K562 (cell line): ENCODE results near the gene MCCC2. TPM values are rescaled to one million over a fixed set of nuclear protein-coding genes. Genes with fewer than 3 reads are reported as not detected.
"Not testable (repeated sequence)": the region's sequence is repeated elsewhere in the genome, so short reads cannot be mapped to it uniquely, and the experiment has no call there.

Experiments
- ATAC-seq: fragments of 200-7000 bp; cut with Tn5 transposase; 3 replicates; pipeline ENCODE4 v1.9.1; 2020; ENCODE audit warnings: moderate library complexity
- BruUV-seq: library from RNA; stranded (reverse); fragments of 400-500 nt; replicated peaks from 2 replicates; lab custom pipeline; 2021; lab: Mats Ljungman, UMichigan
- CTCF ChIA-PET: fragments of 300-600 bp; formaldehyde crosslinking; extraction: SDS; loops from one replicate; lab custom pipeline; 2021; ENCODE audit warnings: low intra/inter-chr PET ratio; lab: Yijun Ruan, JAX
- POLR2A ChIA-PET: fragments of 300-600, 350-650 bp; sonication (Branson Sonifier 250); formaldehyde crosslinking; extraction: SDS; loops from one replicate; lab custom pipeline; 2021; ENCODE audit warnings: antibody characterized with exemption, inconsistent platforms; lab: Yijun Ruan, JAX
- DNase-seq, 4 experiments: peaks; one replicate each; pipeline versions ENCODE4 v3.0.0 to v3.0.0-alpha.2; 2011 to 2018; ENCODE audit warnings: low spot score in 3 of 4, mixed read lengths in 3 of 4; ENCODE audit errors: extremely low read depth in 1 of 4
- FAIRE-seq: peaks from 2 replicates; lab custom pipeline; 2011; peaks lifted over from hg19 to GRCh38; lab: Jason Lieb, UNC
- H2AFZ ChIP-seq: 2 replicates; pipeline ENCODE4 v1.6.0; 2011; ENCODE audit warnings: low read depth, low read length, control low read depth, inconsistent platforms
- H3K27ac ChIP-seq: fragments of 200-600 bp; 3 replicates; pipeline ENCODE4 v1.8.0; 2011; ENCODE audit warnings: low read depth, mild to moderate bottlenecking, control low read depth, inconsistent platforms, low read length, moderate library complexity, mixed read lengths; ENCODE audit errors: extremely low read depth
- H3K27me3 ChIP-seq, 2 experiments: fragments of 300-600 bp in 1 of 2; 2 replicates in 1 of 2; 3 replicates in 1 of 2; pipeline versions ENCODE4 v1.6.0 to v1.8.0; 2011; ENCODE audit warnings: inconsistent platforms in 2 of 2, low read length in 2 of 2, mild to moderate bottlenecking in 1 of 2, mixed read lengths in 1 of 2, moderate library complexity in 1 of 2; ENCODE audit not compliant: control insufficient read depth in 2 of 2, insufficient read depth in 2 of 2
- H3K36me3 ChIP-seq: fragments of 300-600 bp; 3 replicates; pipeline ENCODE4 v1.8.0; 2011; ENCODE audit warnings: mild to moderate bottlenecking, low read length, inconsistent platforms; ENCODE audit not compliant: control insufficient read depth, insufficient read depth
- H3K4me1 ChIP-seq, 2 experiments: fragments of 200-600 bp in 1 of 2; replicated peaks in 1 of 2; 2 replicates in 1 of 2; 3 replicates in 1 of 2; pipeline versions ENCODE4 v1.5.1 to v1.8.0; 2011; ENCODE audit warnings: inconsistent platforms in 2 of 2, low read length in 2 of 2, mild to moderate bottlenecking in 1 of 2, mixed read lengths in 1 of 2, moderate library complexity in 1 of 2; ENCODE audit not compliant: control insufficient read depth in 2 of 2, insufficient read depth in 2 of 2
- H3K4me2 ChIP-seq: 2 replicates; pipeline ENCODE4 v1.6.1; 2011; ENCODE audit warnings: low read length, control low read depth, inconsistent platforms, mixed read lengths; ENCODE audit not compliant: insufficient read depth
- H3K4me3 ChIP-seq: fragments of 200-600 bp; sonication (generic), shearing (Covaris generic); 2 replicates; pipeline ENCODE4 v1.5.1; 2016; ENCODE audit warnings: control low read depth, inconsistent platforms
- H3K79me2 ChIP-seq: fragments of 200-600 bp; 3 replicates; pipeline ENCODE4 v1.8.0; 2011; ENCODE audit warnings: low read length, inconsistent platforms; ENCODE audit not compliant: control insufficient read depth, insufficient read depth
- H3K9ac ChIP-seq, 2 experiments: 2 replicates each; pipeline versions ENCODE4 v1.6.0 to v1.6.1; 2011; ENCODE audit warnings: low read depth in 2 of 2, low read length in 2 of 2, control low read depth in 1 of 2, inconsistent platforms in 1 of 2, mild to moderate bottlenecking in 1 of 2, mixed read lengths in 1 of 2; ENCODE audit not compliant: insufficient read depth in 1 of 2
- H3K9me1 ChIP-seq: one replicate; pipeline ENCODE4 v1.6.0; 2011; ENCODE audit warnings: inconsistent platforms, mild to moderate bottlenecking, low read length, moderate library complexity; ENCODE audit not compliant: control insufficient read depth, insufficient read depth
- H3K9me3 ChIP-seq: replicated peaks from 2 replicates; pipeline ENCODE4 v1.5.1; 2011; ENCODE audit warnings: low read depth, low read length, inconsistent platforms; ENCODE audit not compliant: control insufficient read depth, insufficient read depth
- H4K20me1 ChIP-seq: replicated peaks from 2 replicates; pipeline ENCODE4 v1.6.1; 2011; ENCODE audit warnings: low read length, inconsistent platforms, mixed read lengths; ENCODE audit not compliant: control insufficient read depth, insufficient read depth
- AFF4 ChIP-seq: sonication (generic); formaldehyde crosslinking; IDR thresholded peaks from 2 replicates; pipeline ENCODE4 v1.8.0; 2023; ENCODE audit warnings: mild to moderate bottlenecking, missing genetic modification reagents
- RAD51 ChIP-seq: fragments of 450-650 bp; IDR thresholded peaks from 2 replicates; pipeline ENCODE4 v1.7.1; 2016; ENCODE audit warnings: low read depth, mild to moderate bottlenecking, borderline replicate concordance
- ZNF24 ChIP-seq: fragments of 450-650 bp; IDR thresholded peaks from 2 replicates; pipeline ENCODE4 v1.6.1; 2016
- WGBS: fragments of 100-300 bp; shearing (Covaris generic); methylation state at CpG from one replicate; pipeline ENCODE4 v1.1.6; 2016; ENCODE audit warnings: low coverage, mixed read lengths; ENCODE audit not compliant: insufficient coverage; ENCODE audit errors: missing lambda C conversion rate; 5-methylcytosine and 5-hydroxymethylcytosine counted together
- in situ Hi-C: fragments of 300-500 bp; cut with MboI; formaldehyde crosslinking; loops from 4 replicates; pipeline ENCODE4 v1.15.0; 2018; ENCODE audit warnings: inconsistent platforms, mixed read lengths
- intact Hi-C: fragments of 100-400 bp; cut with micrococcal nuclease; formaldehyde crosslinking; loops from 2 replicates; pipeline ENCODE4 v1.14.2; 2022
- polyA plus RNA-seq, 8 experiments: library from polyadenylated mRNA; depleted of rRNA in 4 of 8; stranded (reverse) in 5 of 8; unstranded in 3 of 8; fragments of >200 nt; fragmentation: Nextera tagmentation in 2 of 8; fragmentation: Illumina TruSeq in 1 of 8; extraction: Ambion mirVana in 2 of 8; extraction: Trizol in 1 of 8; gene quantifications; 2 replicates each; pipeline versions ENCODE4 v1.2.1 to v1.2.3, GENCODE V29; 2011 to 2014; ENCODE audit warnings: inconsistent platforms in 1 of 8, missing spikeins in 1 of 8
- total RNA-seq, 7 experiments: library from RNA; depleted of rRNA in 6 of 7; stranded (reverse); fragments of >200 nt in 6 of 7; fragmentation: Illumina TruSeq in 2 of 7; extraction: Trizol in 2 of 7; gene quantifications; 2 replicates each; pipeline versions ENCODE4 v1.2.1 to v1.2.3, GENCODE V29; 2011 to 2021; ENCODE audit warnings: low replicate concordance in 1 of 7
- TF ChIP-seq, protein P1 (sequence below): sonication (generic); formaldehyde crosslinking; IDR thresholded peaks from 2 replicates; pipeline ENCODE4 v1.8.1; 2023; ENCODE audit warnings: missing genetic modification reagents, mild to moderate bottlenecking, borderline replicate concordance
- TF ChIP-seq, protein P2 (sequence below): IDR thresholded peaks from 3 replicates; pipeline ENCODE4 v1.6.1; 2011; ENCODE audit warnings: borderline replicate concordance, mild to moderate bottlenecking; ENCODE audit not compliant: insufficient read length, insufficient read depth

MCCC2 gene
- total and polyA plus RNA-seq, 9 of the 15 experiments (the other 6 are each of a cell fraction or from before 2014, with no cell fraction given), result 17.1 to 77.9 (median 52.5) TPM

DNA sequence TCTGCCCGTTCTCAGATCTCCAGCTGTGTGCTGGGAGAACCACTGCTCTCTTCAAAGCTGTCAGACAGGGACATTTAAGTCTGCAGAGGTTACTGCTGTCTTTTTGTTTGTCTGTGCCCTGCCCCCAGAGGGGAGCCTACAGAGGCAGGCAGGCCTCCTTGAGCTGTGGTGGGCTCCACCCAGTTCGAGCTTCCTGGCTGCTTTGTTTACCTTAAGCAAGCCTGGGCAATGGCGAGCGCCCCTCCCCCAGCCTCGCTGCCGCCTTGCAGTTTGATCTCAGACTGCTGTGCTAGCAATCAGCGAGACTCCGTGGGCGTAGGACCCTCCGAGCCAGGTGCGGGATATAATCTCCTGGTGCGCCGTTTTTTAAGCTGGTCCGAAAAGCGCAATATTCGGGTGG is 22.8 kb downstream of the MCCC2 start:
- POLR2A ChIA-PET, H3K27ac ChIP-seq, H3K4me1 ChIP-seq, H3K4me2 ChIP-seq, H3K4me3 ChIP-seq, H3K9me1 ChIP-seq, H3K9ac ChIP-seq, in situ Hi-C loops, BruUV-seq, H2AFZ ChIP-seq, H3K79me2 ChIP-seq, FAIRE-seq, CTCF ChIA-PET, H3K27me3 ChIP-seq, H3K9me3 ChIP-seq, intact Hi-C loops, ATAC-seq, H4K20me1 ChIP-seq, DNase-seq: not testable (repeated sequence)
- H3K36me3 ChIP-seq, result peaks cover 15% of the 10 kb centered on the region; the same call in 1 of the 3 replicates
- 60% methylated on average over 1 of the region's 16 CpGs for WGBS

GRCh38 chr5:71615809-71616208 is 28.7 kb downstream of the MCCC2 start:
- ChIA-PET CTCF (no interaction called here), POLR2A (no interaction called here)
- no peaks in the 10 kb centered on the region for H4K20me1 ChIP-seq
- no peak for DNase-seq
- no peak overlapping the region for H3K4me3 ChIP-seq
- no peak for ATAC-seq
- H3K79me2 ChIP-seq, result no peaks in the 10 kb centered on the region
- 96% methylated on average over 4 of the region's 4 CpGs for WGBS
- FAIRE-seq, result no peak
- H3K9me3 ChIP-seq, result no peaks in the 10 kb centered on the region
- peaks cover 29% of the 10 kb centered on the region; the same call in 2 of the 3 replicates for H3K36me3 ChIP-seq
- H3K9me1 ChIP-seq, result no peaks in the 10 kb centered on the region
- no TSS peak for BruUV-seq
- H3K9ac ChIP-seq, result no peak overlapping the region
- H3K4me1 ChIP-seq, result no peaks in the 10 kb centered on the region
- in situ Hi-C loops, result no loop called here
- H3K27ac ChIP-seq, result no peak overlapping the region
- intact Hi-C loops, result no loop called here
- no peaks in the 10 kb centered on the region for H3K27me3 ChIP-seq
- no peak overlapping the region for H3K4me2 ChIP-seq
- H2AFZ ChIP-seq, result no peak overlapping the region
- TF ChIP-seq AFF4 (CRISPR knock-in tag) (no peak), ZNF24 (no peak), RAD51 (no peak)
- TF ChIP-seq, protein P1, sequence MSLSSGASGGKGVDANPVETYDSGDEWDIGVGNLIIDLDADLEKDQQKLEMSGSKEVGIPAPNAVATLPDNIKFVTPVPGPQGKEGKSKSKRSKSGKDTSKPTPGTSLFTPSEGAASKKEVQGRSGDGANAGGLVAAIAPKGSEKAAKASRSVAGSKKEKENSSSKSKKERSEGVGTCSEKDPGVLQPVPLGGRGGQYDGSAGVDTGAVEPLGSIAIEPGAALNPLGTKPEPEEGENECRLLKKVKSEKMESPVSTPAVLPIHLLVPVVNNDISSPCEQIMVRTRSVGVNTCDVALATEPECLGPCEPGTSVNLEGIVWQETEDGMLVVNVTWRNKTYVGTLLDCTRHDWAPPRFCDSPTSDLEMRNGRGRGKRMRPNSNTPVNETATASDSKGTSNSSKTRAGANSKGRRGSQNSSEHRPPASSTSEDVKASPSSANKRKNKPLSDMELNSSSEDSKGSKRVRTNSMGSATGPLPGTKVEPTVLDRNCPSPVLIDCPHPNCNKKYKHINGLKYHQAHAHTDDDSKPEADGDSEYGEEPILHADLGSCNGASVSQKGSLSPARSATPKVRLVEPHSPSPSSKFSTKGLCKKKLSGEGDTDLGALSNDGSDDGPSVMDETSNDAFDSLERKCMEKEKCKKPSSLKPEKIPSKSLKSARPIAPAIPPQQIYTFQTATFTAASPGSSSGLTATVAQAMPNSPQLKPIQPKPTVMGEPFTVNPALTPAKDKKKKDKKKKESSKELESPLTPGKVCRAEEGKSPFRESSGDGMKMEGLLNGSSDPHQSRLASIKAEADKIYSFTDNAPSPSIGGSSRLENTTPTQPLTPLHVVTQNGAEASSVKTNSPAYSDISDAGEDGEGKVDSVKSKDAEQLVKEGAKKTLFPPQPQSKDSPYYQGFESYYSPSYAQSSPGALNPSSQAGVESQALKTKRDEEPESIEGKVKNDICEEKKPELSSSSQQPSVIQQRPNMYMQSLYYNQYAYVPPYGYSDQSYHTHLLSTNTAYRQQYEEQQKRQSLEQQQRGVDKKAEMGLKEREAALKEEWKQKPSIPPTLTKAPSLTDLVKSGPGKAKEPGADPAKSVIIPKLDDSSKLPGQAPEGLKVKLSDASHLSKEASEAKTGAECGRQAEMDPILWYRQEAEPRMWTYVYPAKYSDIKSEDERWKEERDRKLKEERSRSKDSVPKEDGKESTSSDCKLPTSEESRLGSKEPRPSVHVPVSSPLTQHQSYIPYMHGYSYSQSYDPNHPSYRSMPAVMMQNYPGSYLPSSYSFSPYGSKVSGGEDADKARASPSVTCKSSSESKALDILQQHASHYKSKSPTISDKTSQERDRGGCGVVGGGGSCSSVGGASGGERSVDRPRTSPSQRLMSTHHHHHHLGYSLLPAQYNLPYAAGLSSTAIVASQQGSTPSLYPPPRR, result no peak
- TF ChIP-seq, protein P2, sequence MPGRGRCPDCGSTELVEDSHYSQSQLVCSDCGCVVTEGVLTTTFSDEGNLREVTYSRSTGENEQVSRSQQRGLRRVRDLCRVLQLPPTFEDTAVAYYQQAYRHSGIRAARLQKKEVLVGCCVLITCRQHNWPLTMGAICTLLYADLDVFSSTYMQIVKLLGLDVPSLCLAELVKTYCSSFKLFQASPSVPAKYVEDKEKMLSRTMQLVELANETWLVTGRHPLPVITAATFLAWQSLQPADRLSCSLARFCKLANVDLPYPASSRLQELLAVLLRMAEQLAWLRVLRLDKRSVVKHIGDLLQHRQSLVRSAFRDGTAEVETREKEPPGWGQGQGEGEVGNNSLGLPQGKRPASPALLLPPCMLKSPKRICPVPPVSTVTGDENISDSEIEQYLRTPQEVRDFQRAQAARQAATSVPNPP, result no peak
